KMS-11 (cell line): ENCODE data around the gene CEP128.

Experiments
- H2AFZ ChIP-seq: fragments of 200-600 bp; sonication (generic); 2 replicates; pipeline ENCODE4 v1.6.1; 2016; ENCODE audit warnings: antibody characterized with exemption, mixed run types, low read depth
- H3K27ac ChIP-seq: fragments of 200-600 bp; sonication (generic); 2 replicates; pipeline ENCODE4 v1.6.1; 2016; ENCODE audit warnings: mild to moderate bottlenecking, mixed run types
- H3K27me3 ChIP-seq: fragments of 200-600 bp; sonication (generic); 2 replicates; pipeline ENCODE4 v1.6.1; 2017; ENCODE audit warnings: mild to moderate bottlenecking, low read depth, mixed run types, moderate library complexity; ENCODE audit not compliant: insufficient read depth
- H3K36me3 ChIP-seq: fragments of 200-600 bp; sonication (generic); 2 replicates; pipeline ENCODE4 v1.6.1; 2017; ENCODE audit warnings: mild to moderate bottlenecking, mixed run types; ENCODE audit not compliant: insufficient read depth
- H3K4me1 ChIP-seq: fragments of 200-600 bp; sonication (generic); 2 replicates; pipeline ENCODE4 v1.6.1; 2016; ENCODE audit warnings: mild to moderate bottlenecking, low read depth, mixed run types; ENCODE audit not compliant: poor library complexity, severe bottlenecking
- H3K4me2 ChIP-seq: fragments of 200-600 bp; sonication (generic); 2 replicates; pipeline ENCODE4 v1.7.0; 2016; ENCODE audit warnings: mild to moderate bottlenecking, mixed run types
- H3K4me3 ChIP-seq: fragments of 200-600 bp; sonication (generic); IDR thresholded peaks from 2 replicates; pipeline ENCODE4 v1.6.1; 2017; ENCODE audit warnings: low read depth, low read length, mixed read lengths; ENCODE audit not compliant: insufficient read depth
- H3K79me2 ChIP-seq: fragments of 200-600 bp; sonication (generic); 2 replicates; pipeline ENCODE4 v1.6.1; 2016; ENCODE audit warnings: low read depth, mixed run types; ENCODE audit not compliant: insufficient read depth
- H3K9ac ChIP-seq: fragments of 200-600 bp; sonication (generic); 2 replicates; pipeline ENCODE4 v1.6.1; 2016; ENCODE audit warnings: mild to moderate bottlenecking, mixed run types
- H4K20me1 ChIP-seq: fragments of 200-600 bp; sonication (generic); 2 replicates; pipeline ENCODE4 v1.6.1; 2016; ENCODE audit warnings: mild to moderate bottlenecking, mixed run types; ENCODE audit not compliant: insufficient read depth
- CTCF ChIP-seq: fragments of 200-600 bp; sonication (generic); conservative IDR thresholded peaks from 2 replicates; pipeline ENCODE4 v1.6.1; 2017; ENCODE audit warnings: low read depth, mild to moderate bottlenecking, antibody characterized with exemption, low read length, moderate library complexity, mixed read lengths

CEP128 gene

GRCh38 chr14:80567905-80568536 lies 373.5 kb downstream of the CEP128 start:
- no peak for TF ChIP-seq CTCF
- Histone ChIP-seq H3K36me3 (no peaks in the 10 kb centered on the region), H3K79me2 (no peaks in the 10 kb centered on the region), H3K9ac (no peak overlapping the region), H3K4me3 (no peak overlapping the region), H3K27ac (no peak overlapping the region), H2AFZ (no peak overlapping the region), H3K4me2 (no peak overlapping the region), H4K20me1 (no peaks in the 10 kb centered on the region), H3K4me1 (no peaks in the 10 kb centered on the region), H3K27me3 (no peaks in the 10 kb centered on the region)

GRCh38 chr14:80565001-80565400 lies 376.5 kb downstream of the CEP128 start:
- Histone ChIP-seq H4K20me1 (no peaks in the 10 kb centered on the region), H3K9ac (no peak overlapping the region), H3K36me3 (no peaks in the 10 kb centered on the region), H3K4me1 (no peaks in the 10 kb centered on the region), H3K27ac (no peak overlapping the region), H3K27me3 (no peaks in the 10 kb centered on the region), H3K4me2 (no peak overlapping the region), H3K4me3 (no peak overlapping the region), H3K79me2 (no peaks in the 10 kb centered on the region), H2AFZ (no peak overlapping the region)
- TF ChIP-seq CTCF, result no peak

GRCh38 chr14:80564051-80564450 lies 377.5 kb downstream of the CEP128 start:
- Histone ChIP-seq H2AFZ (no peak overlapping the region), H4K20me1 (no peaks in the 10 kb centered on the region), H3K4me1 (no peaks in the 10 kb centered on the region), H3K27me3 (no peaks in the 10 kb centered on the region), H3K27ac (no peak overlapping the region), H3K9ac (no peak overlapping the region), H3K4me3 (no peak overlapping the region), H3K79me2 (no peaks in the 10 kb centered on the region), H3K4me2 (no peak overlapping the region), H3K36me3 (no peaks in the 10 kb centered on the region)
- TF ChIP-seq CTCF, result no peak

GRCh38 chr14:80560800-80561657 lies 380.5 kb downstream of the CEP128 start:
- H3K4me1 ChIP-seq, result no peaks in the 10 kb centered on the region
- H3K79me2 ChIP-seq, result no peaks in the 10 kb centered on the region
- H3K27me3 ChIP-seq, result no peaks in the 10 kb centered on the region
- no peak overlapping the region for H3K27ac ChIP-seq
- H3K9ac ChIP-seq, result no peak overlapping the region
- H2AFZ ChIP-seq, result no peak overlapping the region
- TF ChIP-seq CTCF, result no peak
- no peak overlapping the region for H3K4me2 ChIP-seq
- no peaks in the 10 kb centered on the region for H4K20me1 ChIP-seq
- H3K4me3 ChIP-seq, result no peak overlapping the region
- no peaks in the 10 kb centered on the region for H3K36me3 ChIP-seq
